Measurements from ENCODE around the gene NAV2.

NAV2 gene

DNA sequence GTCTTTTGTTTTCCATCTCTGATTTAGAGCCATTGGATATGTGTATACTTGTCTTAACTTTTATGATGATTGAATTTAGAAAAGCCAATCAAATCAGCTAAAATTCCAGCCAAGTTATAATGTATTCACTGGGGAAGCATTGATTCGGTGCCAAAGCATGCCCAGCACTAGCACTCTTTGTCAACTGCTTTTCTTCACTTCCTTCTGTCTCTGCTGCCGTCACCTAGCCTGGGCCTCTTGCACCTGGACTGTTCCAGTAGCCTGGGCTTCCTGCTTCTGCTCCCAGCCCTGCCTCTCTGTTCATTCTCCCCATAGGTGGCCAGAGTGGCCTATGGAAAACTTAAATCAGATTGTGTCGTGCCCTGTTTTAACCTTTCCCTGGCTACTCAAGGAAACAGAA lies 80.7 kb downstream of the NAV2 start:
- in situ Hi-C loops (cut with MboI; ENCODE audit: low pct_unique_long_range_greater_than_20kb, low sequenced_read_pairs, unreplicated experiment): no loop called here
- TF ChIP-seq, protein P1, sequence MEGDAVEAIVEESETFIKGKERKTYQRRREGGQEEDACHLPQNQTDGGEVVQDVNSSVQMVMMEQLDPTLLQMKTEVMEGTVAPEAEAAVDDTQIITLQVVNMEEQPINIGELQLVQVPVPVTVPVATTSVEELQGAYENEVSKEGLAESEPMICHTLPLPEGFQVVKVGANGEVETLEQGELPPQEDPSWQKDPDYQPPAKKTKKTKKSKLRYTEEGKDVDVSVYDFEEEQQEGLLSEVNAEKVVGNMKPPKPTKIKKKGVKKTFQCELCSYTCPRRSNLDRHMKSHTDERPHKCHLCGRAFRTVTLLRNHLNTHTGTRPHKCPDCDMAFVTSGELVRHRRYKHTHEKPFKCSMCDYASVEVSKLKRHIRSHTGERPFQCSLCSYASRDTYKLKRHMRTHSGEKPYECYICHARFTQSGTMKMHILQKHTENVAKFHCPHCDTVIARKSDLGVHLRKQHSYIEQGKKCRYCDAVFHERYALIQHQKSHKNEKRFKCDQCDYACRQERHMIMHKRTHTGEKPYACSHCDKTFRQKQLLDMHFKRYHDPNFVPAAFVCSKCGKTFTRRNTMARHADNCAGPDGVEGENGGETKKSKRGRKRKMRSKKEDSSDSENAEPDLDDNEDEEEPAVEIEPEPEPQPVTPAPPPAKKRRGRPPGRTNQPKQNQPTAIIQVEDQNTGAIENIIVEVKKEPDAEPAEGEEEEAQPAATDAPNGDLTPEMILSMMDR (IDR thresholded peaks at IDR 0.05; ENCODE audit: extremely low read depth, insufficient read depth, missing control alignments): no peak
- DNase-seq (ENCODE audit: low spot score): no peak

DNA sequence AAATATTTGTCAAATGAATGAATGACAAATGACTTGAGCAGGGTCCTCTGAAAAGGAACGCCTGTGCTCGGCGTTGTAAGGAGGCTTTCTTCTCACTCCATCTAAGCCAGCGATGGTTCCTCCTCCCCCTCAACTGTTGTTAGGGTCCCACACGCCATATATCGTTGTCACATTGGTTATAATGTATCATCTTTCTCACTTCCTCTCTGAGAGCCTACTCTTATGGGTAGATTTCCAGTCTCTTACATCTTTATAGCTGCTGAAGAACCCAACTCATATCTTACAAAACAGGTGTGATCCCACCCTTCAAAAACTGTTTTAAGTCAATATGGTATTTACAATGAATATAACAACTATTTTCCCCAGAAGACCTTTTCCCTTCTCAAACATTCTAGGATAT lies 81.5 kb downstream of the NAV2 start:
- TF ChIP-seq, protein P1 (IDR thresholded peaks at IDR 0.05; ENCODE audit: extremely low read depth, insufficient read depth, missing control alignments): no peak
- no peak for DNase-seq (ENCODE audit: low spot score)
- in situ Hi-C loops (cut with MboI; ENCODE audit: low pct_unique_long_range_greater_than_20kb, low sequenced_read_pairs, unreplicated experiment): no loop called here

DNA sequence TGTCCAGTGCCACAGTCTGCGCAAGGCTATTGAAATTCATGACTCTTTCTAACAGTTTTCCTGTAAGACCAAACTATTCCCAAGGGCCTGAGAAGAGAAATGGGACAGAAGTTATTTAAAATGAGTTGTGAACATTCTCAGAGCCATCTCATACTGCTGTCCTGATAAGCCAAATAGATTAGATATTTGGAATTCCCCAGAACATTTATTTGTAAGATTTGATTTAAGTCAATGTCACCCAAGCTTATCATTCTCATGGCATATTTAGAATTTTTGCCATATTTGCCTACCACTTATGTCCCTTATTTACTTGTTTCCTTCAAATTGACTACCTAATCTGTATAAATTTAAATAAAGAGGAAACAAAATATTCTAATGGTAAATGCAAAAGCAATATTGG lies 82.4 kb downstream of the NAV2 start:
- DNase-seq (ENCODE audit: low spot score): no peak
- in situ Hi-C loops (cut with MboI; ENCODE audit: low pct_unique_long_range_greater_than_20kb, low sequenced_read_pairs, unreplicated experiment): no loop called here
- TF ChIP-seq, protein P1 (IDR thresholded peaks at IDR 0.05; ENCODE audit: extremely low read depth, insufficient read depth, missing control alignments): no peak

DNA sequence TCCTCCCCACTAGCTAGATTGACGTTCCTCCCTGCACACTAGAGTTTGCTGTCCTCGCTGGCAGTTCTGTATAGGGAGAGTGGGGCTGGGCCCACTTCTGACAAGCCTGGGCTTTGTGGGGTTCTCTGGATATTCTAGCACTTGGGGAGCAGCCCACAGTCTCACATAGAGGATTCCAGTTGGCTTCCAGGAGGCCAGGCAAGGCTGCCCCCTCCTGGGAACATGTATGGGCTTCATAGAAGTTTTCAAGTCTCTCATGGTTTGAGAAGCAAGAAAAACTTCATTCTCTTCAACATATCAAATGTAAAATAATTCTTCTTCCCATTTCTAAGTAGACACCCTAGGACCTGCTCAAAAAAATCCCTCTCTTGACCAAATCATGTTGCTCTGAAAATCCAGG lies 87.5 kb downstream of the NAV2 start:
- in situ Hi-C loops (cut with MboI; ENCODE audit: low pct_unique_long_range_greater_than_20kb, low sequenced_read_pairs, unreplicated experiment): no loop called here
- no peak for DNase-seq (ENCODE audit: low spot score)
- TF ChIP-seq, protein P1 (IDR thresholded peaks at IDR 0.05; ENCODE audit: extremely low read depth, insufficient read depth, missing control alignments): no peak

DNA sequence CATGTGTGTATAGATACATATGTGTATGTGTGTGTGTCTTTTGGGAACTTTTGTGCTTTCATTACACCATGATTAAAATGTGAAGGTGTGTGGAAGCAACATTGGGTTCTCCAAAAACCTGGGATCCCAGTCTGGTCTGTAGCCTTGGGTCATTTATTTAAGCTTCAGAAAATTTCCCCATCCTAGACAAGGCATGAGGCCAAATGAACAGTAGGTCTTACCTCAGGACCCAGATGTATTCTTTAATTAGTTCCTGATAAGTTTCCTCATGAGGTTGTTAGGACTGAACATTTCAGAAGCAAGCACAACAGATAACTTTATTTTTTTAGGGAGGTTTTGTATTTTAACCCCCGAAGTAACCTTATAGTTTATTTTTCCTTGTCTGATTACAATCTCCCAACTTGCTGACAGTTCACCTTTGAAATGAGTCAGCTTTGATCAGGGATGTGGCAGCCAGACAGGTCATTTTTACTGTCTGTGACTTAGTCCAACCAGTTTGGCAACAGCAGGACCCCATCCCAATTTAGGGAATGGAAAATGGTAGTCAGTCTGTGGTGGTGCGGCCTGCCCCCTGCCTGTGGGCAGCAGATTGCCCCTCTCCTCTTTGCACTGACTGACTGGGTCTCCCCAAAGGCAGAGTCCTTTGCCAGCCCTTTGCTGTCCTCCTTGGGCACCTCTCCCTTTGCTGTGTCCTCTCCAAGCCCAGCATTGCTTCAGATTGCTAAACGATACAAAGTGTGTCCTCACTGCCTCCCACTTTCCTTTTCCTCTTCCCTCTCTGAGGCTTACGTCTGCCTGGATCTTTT lies 88.3 kb downstream of the NAV2 start:
- in situ Hi-C loops (cut with MboI; ENCODE audit: low pct_unique_long_range_greater_than_20kb, low sequenced_read_pairs, unreplicated experiment): no loop called here
- DNase-seq (ENCODE audit: low spot score): no peak
- TF ChIP-seq, protein P1 (IDR thresholded peaks at IDR 0.05; ENCODE audit: extremely low read depth, insufficient read depth, missing control alignments): no peak

DNA sequence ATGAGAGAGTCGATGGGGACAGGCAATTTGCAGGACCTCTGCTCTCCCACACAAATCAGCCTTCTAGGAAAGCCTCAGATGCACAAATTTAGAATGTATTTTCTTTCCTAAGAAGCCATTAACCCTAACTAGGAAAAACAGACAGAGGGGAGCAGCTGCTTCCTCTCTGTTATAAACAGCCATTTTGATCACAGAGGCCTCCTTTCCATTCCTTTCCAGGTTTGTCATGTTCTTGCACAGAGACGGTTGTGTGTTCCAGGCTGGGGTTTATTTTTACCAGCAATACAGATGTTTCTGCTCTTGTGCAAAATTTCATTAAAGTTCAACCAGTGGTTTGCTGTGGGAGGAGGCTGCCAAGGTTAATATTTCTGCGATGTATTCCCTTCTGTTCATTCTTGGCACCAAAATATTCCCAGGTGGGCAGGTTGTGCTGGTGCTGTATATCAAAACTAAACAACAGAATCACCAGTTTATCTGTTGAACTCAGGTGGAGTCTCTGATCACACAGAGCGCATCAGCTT lies 90.2 kb downstream of the NAV2 start:
- DNase-seq (ENCODE audit: low spot score): no peak
- in situ Hi-C loops (cut with MboI; ENCODE audit: low pct_unique_long_range_greater_than_20kb, low sequenced_read_pairs, unreplicated experiment): no loop called here
- TF ChIP-seq, protein P1 (IDR thresholded peaks at IDR 0.05; ENCODE audit: extremely low read depth, insufficient read depth, missing control alignments): no peak

Measured in GM13977 (cell line).